HEK293T (cell line): ENCODE measurements around the gene FAM200A.

Experiments
- CTCF ChIA-PET: fragments of 350-600 bp; formaldehyde crosslinking; extraction: SDS; loops from one replicate; lab custom pipeline; 2021; ENCODE audit warnings: antibody characterized with exemption, inconsistent platforms; lab: Yijun Ruan, JAX
- POLR2A ChIA-PET: fragments of 350-600 bp; formaldehyde crosslinking; extraction: SDS; loops from one replicate; lab custom pipeline; 2020; ENCODE audit warnings: antibody characterized with exemption, inconsistent platforms; lab: Yijun Ruan, JAX
- DNase-seq: peaks from one replicate; pipeline ENCODE4 v3.0.0; 2012; ENCODE audit warnings: mixed read lengths; ENCODE audit errors: extremely low spot score
- ARNT ChIP-seq: fragments of 450-650 bp; IDR thresholded peaks from 2 replicates; pipeline ENCODE4 v1.6.1; 2017; ENCODE audit warnings: mild to moderate bottlenecking
- BHLHE40 ChIP-seq: fragments of 450-650 bp; IDR thresholded peaks from 2 replicates; pipeline ENCODE4 v1.6.1; 2016; ENCODE audit warnings: mild to moderate bottlenecking, moderate library complexity, borderline replicate concordance
- CTBP1 ChIP-seq: fragments of 450-650 bp; IDR thresholded peaks from 2 replicates; pipeline ENCODE4 v1.6.1; 2016; ENCODE audit warnings: borderline replicate concordance
- ELF4 ChIP-seq: fragments of 450-650 bp; IDR thresholded peaks from 2 replicates; pipeline ENCODE4 v1.6.1; 2017; ENCODE audit warnings: antibody characterized with exemption
- FOXA1 ChIP-seq: fragments of 450-650 bp; IDR thresholded peaks from 2 replicates; pipeline ENCODE4 v1.6.1; 2016; ENCODE audit warnings: mild to moderate bottlenecking
- FOXK2 ChIP-seq: fragments of 450-650 bp; IDR thresholded peaks from 2 replicates; pipeline ENCODE4 v1.6.1; 2016; ENCODE audit warnings: mild to moderate bottlenecking
- FOXM1 ChIP-seq: fragments of 450-650 bp; IDR thresholded peaks from 2 replicates; pipeline ENCODE4 v1.6.1; 2017; ENCODE audit warnings: mild to moderate bottlenecking, borderline replicate concordance
- HDGF ChIP-seq: fragments of 450-650 bp; IDR thresholded peaks from 2 replicates; pipeline ENCODE4 v1.6.1; 2017; ENCODE audit warnings: antibody characterized with exemption, borderline replicate concordance
- L3MBTL2 ChIP-seq: fragments of 450-650 bp; conservative IDR thresholded peaks from 2 replicates; pipeline ENCODE4 v1.6.1; 2016; ENCODE audit warnings: mild to moderate bottlenecking
- LEF1 ChIP-seq: fragments of 450-650 bp; IDR thresholded peaks from 2 replicates; pipeline ENCODE4 v1.6.1; 2017; ENCODE audit warnings: mild to moderate bottlenecking, borderline replicate concordance
- NFRKB ChIP-seq: fragments of 450-650 bp; IDR thresholded peaks from 2 replicates; pipeline ENCODE4 v1.6.1; 2016; ENCODE audit warnings: mild to moderate bottlenecking, moderate library complexity
- SP1 ChIP-seq: fragments of 450-650 bp; IDR thresholded peaks from 2 replicates; pipeline ENCODE4 v1.6.1; 2017
- SUZ12 ChIP-seq: fragments of 450-650 bp; IDR thresholded peaks from 2 replicates; pipeline ENCODE4 v1.6.1; 2016; ENCODE audit warnings: mild to moderate bottlenecking
- TARDBP ChIP-seq: fragments of 450-650 bp; IDR thresholded peaks from 2 replicates; pipeline ENCODE4 v1.6.1; 2016
- ZNF384 ChIP-seq: fragments of 450-650 bp; IDR thresholded peaks from 2 replicates; pipeline ENCODE4 v1.6.1; 2016
- TF ChIP-seq, protein P1 (sequence below): fragments of 450-650 bp; IDR thresholded peaks from 2 replicates; pipeline ENCODE4 v1.6.1; 2016

The FAM200A gene

DNA sequence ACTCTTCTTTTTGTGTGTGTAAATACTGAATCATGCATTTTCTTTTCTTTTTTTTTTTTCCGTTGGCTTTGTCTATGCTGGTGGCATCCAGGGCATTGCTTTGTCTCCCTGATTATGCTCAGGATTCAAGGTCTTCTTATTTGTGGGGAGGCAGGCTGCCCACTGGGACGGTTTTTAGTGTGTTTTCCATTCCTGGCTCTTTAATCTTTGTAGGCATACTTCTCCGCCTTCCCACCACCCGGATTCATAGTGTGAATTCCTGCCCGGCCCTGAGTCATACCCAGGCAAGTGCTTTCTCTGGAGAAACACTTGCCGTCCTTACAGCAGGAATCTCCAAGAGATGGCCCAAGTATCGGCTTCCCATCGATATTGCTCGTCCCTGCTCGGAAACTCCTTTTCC lies 11.7 kb upstream of the FAM200A start:
- CTCF ChIA-PET, result no interaction called here
- POLR2A ChIA-PET, result no interaction called here
- TF ChIP-seq LEF1 (no peak), NFRKB (no peak), FOXK2 (no peak), CTBP1 (no peak), BHLHE40 (no peak), FOXA1 (no peak), ELF4 (no peak), ZNF384 (no peak), SP1 (no peak), HDGF (no peak)
- DNase-seq, result no peak

DNA sequence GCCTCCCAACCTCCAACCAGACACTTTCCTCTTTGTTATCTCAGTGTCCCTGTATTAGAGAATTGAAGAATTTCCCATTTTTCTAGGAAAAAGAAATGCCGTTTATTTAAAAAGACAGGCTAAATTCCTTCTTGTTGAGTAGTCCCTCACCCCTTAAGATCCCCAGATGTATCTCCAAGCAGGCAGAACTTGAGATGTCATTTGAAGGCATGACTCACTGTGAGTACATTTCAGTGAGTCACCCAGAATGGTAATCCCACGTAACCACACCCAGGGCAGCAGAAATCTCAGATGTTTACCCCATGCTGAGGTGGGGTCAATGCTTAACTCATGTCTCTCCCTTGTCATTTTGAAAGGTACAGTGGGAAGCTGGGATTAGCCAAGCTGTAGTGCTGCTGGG lies 10.9 kb upstream of the FAM200A start:
- no peak for DNase-seq
- ChIA-PET POLR2A (no interaction called here), CTCF (no interaction called here)
- TF ChIP-seq HDGF (no peak), FOXM1 (no peak)

DNA sequence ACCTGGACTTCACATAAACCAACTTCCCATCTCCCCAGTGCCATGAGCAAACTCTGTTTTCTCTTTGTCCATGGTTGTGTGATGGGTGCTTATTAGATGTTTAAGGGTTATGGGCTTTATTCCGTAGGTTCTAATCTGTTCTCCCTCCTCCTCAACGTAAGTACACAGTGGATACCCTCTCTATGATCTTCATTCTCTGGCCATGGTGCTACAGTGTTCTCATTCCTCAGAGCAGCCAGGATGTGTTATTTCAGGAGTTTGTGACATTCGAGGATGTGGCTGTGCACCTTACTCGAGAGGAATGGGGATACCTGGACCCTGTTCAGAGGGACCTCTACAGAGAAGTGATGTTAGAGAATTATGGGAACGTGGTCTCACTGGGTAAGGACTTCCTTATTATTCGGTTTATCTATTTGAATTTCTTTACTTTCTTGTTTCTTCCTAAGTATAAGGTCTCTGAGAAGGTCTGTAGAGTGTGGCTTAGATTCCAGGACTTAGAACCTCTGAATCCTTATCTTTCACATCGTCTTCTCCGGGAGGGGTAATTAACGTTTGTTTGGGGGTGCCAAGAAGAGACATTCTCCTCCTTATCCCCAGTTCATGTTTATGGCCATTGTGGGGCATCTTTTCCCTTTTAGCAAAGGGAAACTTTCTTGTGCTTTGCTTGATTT lies 10.3 kb upstream of the FAM200A start:
- DNase-seq, result no peak
- CTCF ChIA-PET, result no interaction called here
- POLR2A ChIA-PET, result no interaction called here
- TF ChIP-seq BHLHE40, result no peak
- no peak for TF ChIP-seq HDGF

DNA sequence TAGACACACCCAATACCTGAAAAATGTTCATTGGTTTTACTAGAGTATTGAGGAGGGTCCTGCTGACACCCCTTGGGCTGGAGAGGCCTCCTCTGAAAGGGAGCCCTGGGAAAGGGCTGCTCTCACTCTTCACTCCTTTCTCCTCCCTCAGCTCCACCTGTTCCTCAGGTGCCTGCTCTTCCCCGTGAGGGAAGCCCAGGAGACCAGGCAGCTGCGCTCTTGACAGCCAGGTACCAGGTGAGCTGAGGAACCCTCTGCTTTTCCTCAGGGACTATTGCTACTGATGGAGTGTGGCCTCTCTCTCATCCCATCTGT lies 9.8 kb upstream of the FAM200A start:
- ChIA-PET CTCF (no interaction called here), POLR2A (no interaction called here)
- TF ChIP-seq CTBP1 (no peak), SP1 (no peak), FOXM1 (no peak), NFRKB (no peak), FOXA1 (no peak), ELF4 (no peak), L3MBTL2 (no peak), FOXK2 (no peak), TARDBP (no peak), LEF1 (no peak), ZNF384 (no peak), ARNT (no peak), BHLHE40 (no peak), HDGF (no peak), SUZ12 (no peak)
- TF ChIP-seq, protein P1, sequence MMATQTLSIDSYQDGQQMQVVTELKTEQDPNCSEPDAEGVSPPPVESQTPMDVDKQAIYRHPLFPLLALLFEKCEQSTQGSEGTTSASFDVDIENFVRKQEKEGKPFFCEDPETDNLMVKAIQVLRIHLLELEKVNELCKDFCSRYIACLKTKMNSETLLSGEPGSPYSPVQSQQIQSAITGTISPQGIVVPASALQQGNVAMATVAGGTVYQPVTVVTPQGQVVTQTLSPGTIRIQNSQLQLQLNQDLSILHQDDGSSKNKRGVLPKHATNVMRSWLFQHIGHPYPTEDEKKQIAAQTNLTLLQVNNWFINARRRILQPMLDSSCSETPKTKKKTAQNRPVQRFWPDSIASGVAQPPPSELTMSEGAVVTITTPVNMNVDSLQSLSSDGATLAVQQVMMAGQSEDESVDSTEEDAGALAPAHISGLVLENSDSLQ, result no peak
- DNase-seq, result no peak

DNA sequence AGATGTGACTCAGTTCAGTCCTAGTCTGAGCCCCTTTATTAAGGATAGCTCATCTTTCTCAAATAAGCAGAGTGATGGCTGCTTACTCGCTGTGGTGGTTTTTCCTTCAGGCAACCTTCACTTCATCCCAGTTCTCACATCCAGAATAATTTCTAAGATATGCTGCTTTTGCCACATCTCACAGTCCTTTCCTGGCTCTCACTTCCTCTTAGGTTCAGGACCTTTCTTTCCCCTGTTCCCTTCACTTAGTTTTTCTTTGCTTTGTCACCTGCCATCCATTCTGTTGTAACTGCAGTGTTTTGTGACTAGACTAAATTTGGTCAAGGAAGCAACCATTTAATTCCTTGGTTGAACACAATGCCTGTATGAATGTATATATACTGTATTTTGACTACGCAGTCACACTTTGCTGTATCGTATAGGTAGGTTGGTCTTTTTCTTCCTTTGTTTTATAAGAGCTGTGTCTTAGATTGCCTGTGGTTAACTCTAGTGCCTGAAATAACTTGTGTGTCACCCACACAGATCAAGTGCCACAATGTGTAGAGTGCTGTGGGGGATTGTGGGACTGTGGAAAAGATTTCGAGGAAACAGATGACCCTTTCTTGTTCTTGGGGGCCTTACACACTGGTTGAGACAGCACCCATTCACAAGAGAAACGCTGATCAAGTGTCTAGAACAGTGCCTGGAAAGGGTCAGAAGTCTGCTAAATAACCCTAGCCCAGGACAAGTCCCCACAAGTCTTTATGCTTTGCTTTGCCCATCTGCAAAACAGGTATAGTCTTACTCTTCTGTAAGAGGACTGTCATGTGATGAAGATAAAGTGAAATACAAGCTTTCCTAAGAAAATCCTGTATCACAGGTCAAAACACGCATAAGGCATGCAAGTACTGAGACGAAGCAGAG lies 9.2 kb upstream of the FAM200A start:
- DNase-seq, result no peak
- TF ChIP-seq HDGF (no peak), TARDBP (no peak), FOXA1 (no peak), LEF1 (no peak)
- POLR2A ChIA-PET, result no interaction called here
- CTCF ChIA-PET, result no interaction called here

DNA sequence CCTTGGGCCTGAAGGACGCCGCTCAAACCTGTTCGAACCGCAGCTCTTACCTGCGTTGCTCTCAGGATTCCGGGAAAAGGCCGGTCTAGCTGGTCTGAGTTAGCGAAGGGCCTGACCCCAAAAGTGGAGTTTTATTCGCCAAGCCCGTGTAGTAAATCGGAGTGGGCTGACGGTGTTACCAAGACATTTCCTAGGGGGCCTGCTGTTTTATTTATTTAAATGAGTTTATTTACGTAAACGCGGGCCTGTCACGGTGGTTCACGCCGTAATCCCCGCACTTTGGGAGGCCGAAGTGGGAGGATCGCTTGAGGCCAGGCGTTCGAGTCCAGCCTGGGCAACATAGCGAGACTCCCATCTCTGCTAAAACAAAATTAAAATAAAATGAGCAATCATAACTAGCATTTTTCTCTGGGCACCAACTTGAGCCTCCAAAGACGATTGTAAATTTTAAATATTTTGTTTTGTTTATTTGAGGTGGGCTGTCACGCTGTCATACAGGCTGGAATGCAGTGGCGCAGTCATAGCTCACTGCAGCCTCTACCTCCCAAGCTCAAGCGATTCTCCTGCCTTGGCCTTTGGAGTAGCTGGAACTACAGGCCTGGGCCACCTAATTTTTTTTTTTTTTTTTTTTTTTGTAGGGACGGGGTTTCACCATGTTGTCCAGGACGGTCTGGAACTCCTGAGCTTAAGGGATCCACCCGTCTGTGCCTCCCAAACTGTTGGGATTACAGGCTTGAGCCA lies 7.4 kb upstream of the FAM200A start:
- CTCF ChIA-PET, result interaction anchor here (0.6 to 0.8 kb wide), 4 partner anchors 43 to 396 kb away, joined by 3 to 8 read pairs (median 4); no protein-coding TSS in a partner anchor

More for the DNA sequence above, 7.4 kb upstream of the FAM200A start:
- POLR2A ChIA-PET, result interaction anchor here (0.9 to 3.7 kb wide), 10 partner anchors 12 to 360 kb away, joined by 3 to 31 read pairs (median 6); partner anchors contain the start of genes BUD31, PDAP1, TRIM4 and ZNF394
- DNase-seq, result no peak
- TF ChIP-seq ZNF384, result no peak
- TF ChIP-seq ARNT, result no peak
- no peak for TF ChIP-seq LEF1
- no peak for TF ChIP-seq L3MBTL2
- TF ChIP-seq FOXK2, result no peak
- TF ChIP-seq TARDBP, result no peak
- TF ChIP-seq FOXM1, result no peak
- no peak for TF ChIP-seq CTBP1
- TF ChIP-seq ELF4, result no peak
- no peak for TF ChIP-seq SUZ12
- no peak for TF ChIP-seq HDGF
- TF ChIP-seq NFRKB, result no peak
- no peak for TF ChIP-seq SP1
- TF ChIP-seq, protein P1, result no peak
